DOHH2 (cell line): ENCODE data around the gene MAGI1.

ENCODE experiments used
- H3F3A ChIP-seq: fragments of 200-600 bp; sonication (generic), shearing (Covaris generic); 2 replicates; pipeline ENCODE4 v1.6.0; 2016; ENCODE audit warnings: antibody characterized with exemption, mild to moderate bottlenecking; ENCODE audit not compliant: control insufficient read depth, insufficient read depth
- H3K27ac ChIP-seq: fragments of 200-600 bp; sonication (generic); 2 replicates; pipeline ENCODE4 v1.5.1; 2014; ENCODE audit warnings: low read depth, mild to moderate bottlenecking, low read length, moderate library complexity
- H3K27me3 ChIP-seq: fragments of 200-600 bp; sonication (generic); 2 replicates; pipeline ENCODE4 v1.6.1; 2014; ENCODE audit warnings: mild to moderate bottlenecking, low read length, mixed read lengths; ENCODE audit not compliant: control insufficient read depth
- H3K36me3 ChIP-seq: fragments of 200-600 bp; sonication (generic); 2 replicates; pipeline ENCODE4 v1.6.1; 2014; ENCODE audit warnings: mild to moderate bottlenecking, low read length, moderate library complexity, mixed read lengths; ENCODE audit not compliant: control insufficient read depth
- H3K4me1 ChIP-seq: fragments of 200-600 bp; sonication (generic); 2 replicates; pipeline ENCODE4 v1.6.1; 2014; ENCODE audit warnings: mild to moderate bottlenecking, low read length, mixed read lengths; ENCODE audit not compliant: control insufficient read depth
- H3K4me2 ChIP-seq: fragments of 200-600 bp; sonication (generic); 2 replicates; pipeline ENCODE4 v1.6.0; 2014; ENCODE audit warnings: mild to moderate bottlenecking, low read length, moderate library complexity
- H3K4me3 ChIP-seq: fragments of 200-600 bp; sonication (generic); 2 replicates; pipeline ENCODE4 v1.5.1; 2014; ENCODE audit warnings: mild to moderate bottlenecking, low read length, mixed read lengths
- H3K79me2 ChIP-seq: fragments of 200-600 bp; sonication (generic); 2 replicates; pipeline ENCODE4 v1.6.1; 2014; ENCODE audit warnings: mild to moderate bottlenecking, low read length, mixed read lengths; ENCODE audit not compliant: control insufficient read depth
- H3K9me2 ChIP-seq: fragments of 200-600 bp; sonication (generic); replicated peaks from 2 replicates; pipeline ENCODE4 v1.6.1; 2014; ENCODE audit warnings: mild to moderate bottlenecking, low read length, mixed read lengths; ENCODE audit not compliant: control insufficient read depth
- H3K9me3 ChIP-seq: fragments of 200-600 bp; sonication (generic); 2 replicates; pipeline ENCODE4 v1.6.1; 2014; ENCODE audit warnings: antibody characterized with exemption, low read length, mixed read lengths; ENCODE audit not compliant: control insufficient read depth, insufficient read depth
- H4K20me1 ChIP-seq: fragments of 200-600 bp; sonication (generic); 2 replicates; pipeline ENCODE4 v1.6.0; 2014; ENCODE audit warnings: low read depth, mild to moderate bottlenecking, antibody characterized with exemption, low read length, moderate library complexity; ENCODE audit not compliant: control insufficient read depth, insufficient read depth
- EZH2phosphoT487 ChIP-seq: fragments of 200-600 bp; sonication (generic); IDR thresholded peaks from 2 replicates; pipeline ENCODE4 v1.6.1; 2017; ENCODE audit warnings: borderline replicate concordance, mild to moderate bottlenecking, antibody characterized with exemption, low read length, moderate library complexity, mixed read lengths
- TF ChIP-seq, protein P1 (sequence below): fragments of 200-600 bp; sonication (generic); IDR thresholded peaks from one replicate; pipeline ENCODE4 v1.5.1; 2014; ENCODE audit warnings: antibody characterized with exemption, mild to moderate bottlenecking, low read depth, low read length; ENCODE audit not compliant: poor library complexity, severe bottlenecking

Gene MAGI1

DNA sequence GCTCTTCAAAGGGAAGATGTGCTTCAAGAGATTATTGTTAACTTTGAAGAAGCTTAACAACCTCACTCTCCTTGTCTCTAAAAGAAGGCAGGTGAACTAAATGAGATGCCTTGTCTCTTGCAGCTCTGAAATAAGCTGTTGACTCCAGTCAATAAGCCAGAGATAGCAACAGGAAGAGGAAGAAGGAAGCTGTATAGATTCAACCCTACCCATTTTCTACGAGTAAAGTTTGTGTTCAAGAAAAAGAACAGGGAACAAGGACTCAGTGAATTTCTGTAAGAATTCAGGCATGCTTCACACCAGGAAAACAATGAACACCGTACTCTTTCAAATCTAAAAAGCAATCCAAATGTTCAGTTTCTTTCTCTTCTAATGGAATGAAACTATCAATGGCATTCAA lies 503.5 kb downstream of the MAGI1 start:
- Histone ChIP-seq H4K20me1 (no peaks in the 10 kb centered on the region), H3K4me1 (no peaks in the 10 kb centered on the region), H3K79me2 (no peaks in the 10 kb centered on the region), H3K4me2 (no peak overlapping the region), H3K9me2 (no peaks in the 10 kb centered on the region), H3K27me3 (no peaks in the 10 kb centered on the region), H3F3A (no peaks in the 10 kb centered on the region), H3K4me3 (no peak overlapping the region), H3K36me3 (no peaks in the 10 kb centered on the region), H3K27ac (no peak overlapping the region), H3K9me3 (peaks cover 5% of the 10 kb centered on the region; the same call in 1 of the 2 replicates)
- no peak for TF ChIP-seq EZH2phosphoT487
- TF ChIP-seq, protein P1, sequence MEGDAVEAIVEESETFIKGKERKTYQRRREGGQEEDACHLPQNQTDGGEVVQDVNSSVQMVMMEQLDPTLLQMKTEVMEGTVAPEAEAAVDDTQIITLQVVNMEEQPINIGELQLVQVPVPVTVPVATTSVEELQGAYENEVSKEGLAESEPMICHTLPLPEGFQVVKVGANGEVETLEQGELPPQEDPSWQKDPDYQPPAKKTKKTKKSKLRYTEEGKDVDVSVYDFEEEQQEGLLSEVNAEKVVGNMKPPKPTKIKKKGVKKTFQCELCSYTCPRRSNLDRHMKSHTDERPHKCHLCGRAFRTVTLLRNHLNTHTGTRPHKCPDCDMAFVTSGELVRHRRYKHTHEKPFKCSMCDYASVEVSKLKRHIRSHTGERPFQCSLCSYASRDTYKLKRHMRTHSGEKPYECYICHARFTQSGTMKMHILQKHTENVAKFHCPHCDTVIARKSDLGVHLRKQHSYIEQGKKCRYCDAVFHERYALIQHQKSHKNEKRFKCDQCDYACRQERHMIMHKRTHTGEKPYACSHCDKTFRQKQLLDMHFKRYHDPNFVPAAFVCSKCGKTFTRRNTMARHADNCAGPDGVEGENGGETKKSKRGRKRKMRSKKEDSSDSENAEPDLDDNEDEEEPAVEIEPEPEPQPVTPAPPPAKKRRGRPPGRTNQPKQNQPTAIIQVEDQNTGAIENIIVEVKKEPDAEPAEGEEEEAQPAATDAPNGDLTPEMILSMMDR, result no peak

GRCh38 chr3:65534805-65535204 lies 503.9 kb downstream of the MAGI1 start:
- no peak for TF ChIP-seq EZH2phosphoT487
- TF ChIP-seq, protein P1, result no peak
- no peak overlapping the region for H3K4me2 ChIP-seq
- H4K20me1 ChIP-seq, result no peaks in the 10 kb centered on the region
- no peaks in the 10 kb centered on the region for H3K4me1 ChIP-seq
- H3K79me2 ChIP-seq, result no peaks in the 10 kb centered on the region
- no peaks in the 10 kb centered on the region for H3F3A ChIP-seq
- no peaks in the 10 kb centered on the region for H3K9me2 ChIP-seq
- no peaks in the 10 kb centered on the region for H3K36me3 ChIP-seq
- H3K27ac ChIP-seq, result no peak overlapping the region
- no peaks in the 10 kb centered on the region for H3K27me3 ChIP-seq
- H3K9me3 ChIP-seq, result peaks cover 5% of the 10 kb centered on the region; the same call in 1 of the 2 replicates
- H3K4me3 ChIP-seq, result no peak overlapping the region

DNA sequence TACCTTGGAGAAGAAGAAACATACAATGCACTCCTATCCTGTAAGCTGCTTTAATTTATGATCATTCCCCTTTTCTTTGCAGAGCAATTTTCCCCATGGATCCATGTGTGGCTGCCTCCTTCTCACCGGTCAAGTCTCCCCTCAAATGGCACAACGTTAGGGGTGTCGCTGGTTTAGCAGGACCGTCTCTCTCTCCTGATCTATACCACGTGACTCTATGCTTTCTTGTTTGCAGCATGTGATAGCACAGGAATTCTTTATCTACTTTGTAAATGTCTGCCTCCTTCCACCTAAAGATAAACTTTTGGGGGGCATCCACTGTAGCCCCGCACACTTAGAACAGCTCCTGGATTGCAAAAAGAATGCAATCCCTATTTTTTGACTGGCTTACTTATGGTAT lies 506.0 kb downstream of the MAGI1 start:
- Histone ChIP-seq H3F3A (no peaks in the 10 kb centered on the region), H3K27ac (no peak overlapping the region), H3K4me1 (no peaks in the 10 kb centered on the region), H3K4me2 (no peak overlapping the region), H3K9me2 (no peaks in the 10 kb centered on the region), H3K79me2 (no peaks in the 10 kb centered on the region), H3K4me3 (no peak overlapping the region), H4K20me1 (no peaks in the 10 kb centered on the region), H3K36me3 (no peaks in the 10 kb centered on the region), H3K27me3 (no peaks in the 10 kb centered on the region), H3K9me3 (no peaks in the 10 kb centered on the region)
- no peak for TF ChIP-seq EZH2phosphoT487
- TF ChIP-seq, protein P1, result no peak

- H3K4me2 ChIP-seq, result no peak overlapping the region
Observed at GRCh38 chr3:65532215-65532614, 506.5 kb downstream of the MAGI1 start.

More at GRCh38 chr3:65532215-65532614, 506.5 kb downstream of the MAGI1 start:
- Histone ChIP-seq H4K20me1 (no peaks in the 10 kb centered on the region), H3K9me3 (no peaks in the 10 kb centered on the region), H3K9me2 (no peaks in the 10 kb centered on the region), H3K4me1 (no peaks in the 10 kb centered on the region), H3K36me3 (no peaks in the 10 kb centered on the region), H3K79me2 (no peaks in the 10 kb centered on the region), H3K27ac (no peak overlapping the region), H3K27me3 (no peaks in the 10 kb centered on the region), H3F3A (no peaks in the 10 kb centered on the region), H3K4me3 (no peak overlapping the region)
- TF ChIP-seq, protein P1, result no peak
- no peak for TF ChIP-seq EZH2phosphoT487
